Muscle of leg (tissue), 9 donors: ENCODE measurements around the gene UPK2. TPM values are rescaled to one million over a fixed set of nuclear protein-coding genes. Genes with fewer than 3 reads are reported as not detected.

Experiments
- polyA plus RNA-seq, 8 donors: library from polyadenylated mRNA; unstranded; fragments of 120-200 nt; gene quantifications; one replicate each; pipeline versions ENCODE4 v1.2.1 to v1.2.3, GENCODE V29; 2013; ENCODE audit warnings: inconsistent platforms in 1 of 8, low replicate concordance in 1 of 8; ENCODE audit not compliant: insufficient read length in 8 of 8, insufficient read depth in 1 of 8
- total RNA-seq: library from RNA; stranded (reverse); fragments of 120-200 nt; gene quantifications from one replicate; pipeline ENCODE4 v1.2.4, GENCODE V29; 2013

Gene UPK2
- total and polyA plus RNA-seq, 9 donors: 0.09 to 3.5 (median 1.0) TPM

Other genes with a start within 250 kb of the UPK2 start
- 91.4 TPM for gene DDX6, start 165.1 kb upstream of the UPK2 start, total RNA-seq
- gene DDX6, start 165.1 kb upstream of the UPK2 start, polyA plus RNA-seq: 10 to 100 TPM; 56.4 to 89.3 (median 70.5) TPM
- under 0.01 TPM for gene CXCR5, start 72.4 kb upstream of the UPK2 start, total RNA-seq
- gene CXCR5, start 72.4 kb upstream of the UPK2 start, polyA plus RNA-seq: under 1 TPM in 2 of 8 donors, not detected in 6; 0.07 to 0.14 TPM
- gene BCL9L, start 30.4 kb upstream of the UPK2 start, total RNA-seq: 24.6 TPM
- gene BCL9L, start 30.4 kb upstream of the UPK2 start, polyA plus RNA-seq: 100 to 1,000 TPM in 1 of 8 donors, 10 to 100 TPM in 7; 43.3 to 102 (median 66.8) TPM
- not detected for gene FOXR1, start 15.5 kb downstream of the UPK2 start, total RNA-seq
- gene FOXR1, start 15.5 kb downstream of the UPK2 start, polyA plus RNA-seq: not detected
- 17.3 TPM for gene CENATAC, start 41.8 kb downstream of the UPK2 start, total RNA-seq
- gene CENATAC, start 41.8 kb downstream of the UPK2 start, polyA plus RNA-seq: 10 to 100 TPM in 5 of 8 donors, 1 to 10 TPM in 3; 8.5 to 25.0 (median 12.5) TPM
- gene RPS25, start 62.0 kb downstream of the UPK2 start, total RNA-seq: 2,660 TPM
- 1,000 to 10,000 TPM; 1,606 to 2,037 (median 1,827) TPM for gene RPS25, start 62.0 kb downstream of the UPK2 start, polyA plus RNA-seq
- 48.7 TPM for gene TRAPPC4, start 62.5 kb downstream of the UPK2 start, total RNA-seq
- 10 to 100 TPM; 41.9 to 56.3 (median 46.9) TPM for gene TRAPPC4, start 62.5 kb downstream of the UPK2 start, polyA plus RNA-seq
- 5.7 TPM for gene SLC37A4, start 74.6 kb downstream of the UPK2 start, total RNA-seq
- 10 to 100 TPM in 6 of 8 donors, 1 to 10 TPM in 2; 8.9 to 18.4 (median 11.1) TPM for gene SLC37A4, start 74.6 kb downstream of the UPK2 start, polyA plus RNA-seq
- 30.1 TPM for gene HYOU1, start 100.9 kb downstream of the UPK2 start, total RNA-seq
- gene HYOU1, start 100.9 kb downstream of the UPK2 start, polyA plus RNA-seq: 10 to 100 TPM; 35.3 to 64.0 (median 47.2) TPM
- gene VPS11, start 111.5 kb downstream of the UPK2 start, total RNA-seq: 19.9 TPM
- gene VPS11, start 111.5 kb downstream of the UPK2 start, polyA plus RNA-seq: 10 to 100 TPM; 29.1 to 32.1 (median 30.3) TPM
- 3.8 TPM for gene HMBS, start 128.6 kb downstream of the UPK2 start, total RNA-seq
- 10 to 100 TPM; 20.0 to 26.3 (median 22.6) TPM for gene HMBS, start 128.6 kb downstream of the UPK2 start, polyA plus RNA-seq
- gene DPAGT1, start 145.6 kb downstream of the UPK2 start, total RNA-seq: 11.8 TPM
- gene DPAGT1, start 145.6 kb downstream of the UPK2 start, polyA plus RNA-seq: 10 to 100 TPM; 23.9 to 35.0 (median 30.4) TPM
- 4.3 TPM for gene C2CD2L, start 151.0 kb downstream of the UPK2 start, total RNA-seq
- gene C2CD2L, start 151.0 kb downstream of the UPK2 start, polyA plus RNA-seq: 1 to 10 TPM; 6.6 to 9.4 (median 7.6) TPM
- gene HINFP, start 165.3 kb downstream of the UPK2 start, total RNA-seq: 15.5 TPM
- 10 to 100 TPM; 17.0 to 22.8 (median 17.5) TPM for gene HINFP, start 165.3 kb downstream of the UPK2 start, polyA plus RNA-seq
- 0.13 TPM for gene ABCG4, start 192.8 kb downstream of the UPK2 start, total RNA-seq
- under 1 TPM; 0.18 to 0.60 (median 0.28) TPM for gene ABCG4, start 192.8 kb downstream of the UPK2 start, polyA plus RNA-seq
- 10.2 TPM for gene NLRX1, start 212.4 kb downstream of the UPK2 start, total RNA-seq
- 10 to 100 TPM; 10.5 to 13.8 (median 11.9) TPM for gene NLRX1, start 212.4 kb downstream of the UPK2 start, polyA plus RNA-seq
- 0.09 TPM for gene NHERF4, start 229.2 kb downstream of the UPK2 start, total RNA-seq
- gene NHERF4, start 229.2 kb downstream of the UPK2 start, polyA plus RNA-seq: 1 to 10 TPM in 1 of 8 donors, under 1 TPM in 5, not detected in 2; 0.05 to 2.3 (median 0.10) TPM